Measurements from ENCODE around the gene AGAP1. TPM values are rescaled to one million over a fixed set of nuclear protein-coding genes. Genes with fewer than 3 reads are reported as not detected.

Gene AGAP1
- polyA plus RNA-seq, 10 donors, result 24.0 to 34.1 (median 27.4) TPM

DNA sequence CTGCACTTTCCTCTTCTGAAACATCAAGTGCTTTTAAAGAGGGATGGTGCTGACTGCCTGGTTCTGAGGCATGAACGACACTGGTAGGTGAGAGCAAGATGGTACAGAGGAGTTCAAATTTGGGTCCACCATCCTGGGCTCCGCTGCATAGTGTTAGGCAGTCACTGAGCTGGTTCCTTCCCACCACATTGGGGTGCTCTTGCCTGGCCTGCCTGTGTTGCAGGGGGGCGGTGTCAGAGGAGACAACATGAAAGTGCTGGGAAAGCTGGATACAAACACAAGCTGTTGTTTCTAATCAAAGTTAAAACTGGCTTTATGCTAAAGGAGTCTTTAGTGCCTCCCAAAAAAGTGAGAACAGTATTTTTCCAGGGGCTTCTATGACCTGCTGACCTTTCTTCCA, 416.2 kb downstream of the AGAP1 start:
- no peak for DNase-seq

- DNase-seq, result no peak
Measured at GRCh38 chr2:235911125-235911524, 417.3 kb downstream of the AGAP1 start.

DNA sequence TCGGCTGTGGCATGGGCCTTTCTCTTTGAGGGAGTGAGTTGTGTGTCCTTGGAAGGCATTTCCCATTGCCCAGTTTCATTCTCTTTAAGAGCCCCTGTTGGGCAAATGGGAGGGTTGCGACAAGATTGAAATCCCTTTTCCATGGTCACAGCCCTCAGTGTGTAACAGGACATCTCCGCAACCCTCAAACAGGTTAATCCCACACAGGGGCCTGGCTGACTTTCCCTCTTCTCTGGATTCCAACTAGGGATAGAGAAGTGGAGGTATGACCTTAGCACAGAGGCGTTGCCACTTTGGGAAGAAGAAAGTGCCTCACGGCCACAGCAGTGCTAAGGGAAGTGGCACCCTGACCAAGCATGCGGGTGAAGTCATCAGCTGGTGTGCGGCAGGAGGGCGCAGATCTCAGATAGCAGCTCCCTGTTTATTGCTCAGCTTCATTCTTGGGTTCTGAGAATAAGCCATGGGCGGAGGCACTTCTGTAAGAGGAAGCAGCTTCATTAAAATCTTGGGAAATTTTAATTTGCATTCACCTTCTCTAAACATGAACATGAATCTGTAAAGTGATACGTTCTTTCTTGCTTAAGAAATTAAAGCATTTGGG, 417.9 kb downstream of the AGAP1 start:
- no peak for DNase-seq

GRCh38 chr2:235914756-235915155, 420.9 kb downstream of the AGAP1 start:
- no peak for DNase-seq

- no peak for DNase-seq
Measured at GRCh38 chr2:235917506-235917905, 423.7 kb downstream of the AGAP1 start.

DNA sequence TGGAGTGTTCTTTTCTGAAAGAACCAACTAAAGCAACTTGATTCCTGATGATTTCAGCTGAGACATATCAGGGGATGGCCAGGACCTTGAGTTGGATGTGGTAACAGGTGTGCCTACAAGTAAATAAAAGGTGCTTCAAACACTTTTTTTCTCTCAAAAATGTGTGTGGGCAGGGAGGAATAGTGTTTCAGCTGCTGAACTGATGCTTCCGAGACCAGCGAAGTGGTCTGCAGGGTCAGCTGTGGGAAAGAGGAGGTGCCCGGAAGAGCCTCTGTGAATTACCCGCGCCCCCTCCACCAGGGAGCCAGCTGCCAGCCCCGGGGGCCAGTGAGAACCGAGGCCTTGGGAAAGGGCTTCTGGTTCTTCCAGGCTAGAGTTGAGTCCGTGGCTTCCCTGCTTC, 425.0 kb downstream of the AGAP1 start:
- DNase-seq, result no peak

DNA sequence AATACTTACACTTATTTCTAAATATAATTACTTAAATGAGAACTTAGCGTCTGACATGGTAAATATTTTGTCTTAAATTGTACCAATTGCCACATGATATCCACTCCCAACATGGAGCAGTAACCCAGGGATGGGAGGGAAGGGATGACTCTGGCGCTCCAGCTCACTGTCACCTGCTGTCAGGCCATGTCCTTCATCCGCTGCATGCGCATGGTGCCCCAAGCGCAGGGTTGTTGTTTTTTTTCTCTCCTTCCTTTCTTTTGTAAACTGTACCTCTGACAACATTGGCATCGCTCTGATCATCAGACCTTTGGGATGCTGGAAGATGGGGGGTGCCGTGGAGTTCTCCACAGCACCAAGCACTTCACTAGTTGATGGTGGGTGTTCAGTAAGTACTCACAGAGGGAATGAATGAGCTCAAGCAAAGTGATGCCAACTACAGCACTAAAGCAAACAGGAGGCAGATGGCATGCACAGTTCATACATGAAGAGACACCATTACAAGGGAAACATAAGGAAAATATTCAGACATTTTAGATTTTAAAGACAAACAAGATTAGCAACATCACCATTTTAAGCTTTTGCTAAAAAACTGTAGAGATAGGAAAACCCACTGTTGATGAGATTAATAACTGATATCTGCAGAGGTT, 426.5 kb downstream of the AGAP1 start:
- no peak for DNase-seq

GRCh38 chr2:235921508-235922191, 427.8 kb downstream of the AGAP1 start:
- no peak for DNase-seq

DNA sequence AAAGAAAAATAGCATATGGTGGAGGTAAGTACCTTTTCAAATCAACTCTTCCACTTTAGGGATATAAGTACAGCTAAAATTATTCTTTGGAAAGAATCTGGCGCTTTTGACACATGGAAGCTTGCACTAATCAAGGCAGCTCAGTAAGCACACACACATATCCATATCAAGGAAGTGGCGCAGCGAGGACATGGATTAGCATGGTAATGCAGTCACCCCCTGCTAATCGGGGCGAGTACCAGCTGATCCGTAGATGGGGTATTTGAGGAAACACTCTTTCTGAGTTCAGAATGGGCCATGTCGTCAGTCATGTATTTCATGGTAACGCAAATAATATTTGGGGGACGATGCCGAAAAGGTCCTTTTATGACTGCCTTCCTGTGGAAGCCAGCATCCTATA, 429.0 kb downstream of the AGAP1 start:
- DNase-seq, result no peak

DNA sequence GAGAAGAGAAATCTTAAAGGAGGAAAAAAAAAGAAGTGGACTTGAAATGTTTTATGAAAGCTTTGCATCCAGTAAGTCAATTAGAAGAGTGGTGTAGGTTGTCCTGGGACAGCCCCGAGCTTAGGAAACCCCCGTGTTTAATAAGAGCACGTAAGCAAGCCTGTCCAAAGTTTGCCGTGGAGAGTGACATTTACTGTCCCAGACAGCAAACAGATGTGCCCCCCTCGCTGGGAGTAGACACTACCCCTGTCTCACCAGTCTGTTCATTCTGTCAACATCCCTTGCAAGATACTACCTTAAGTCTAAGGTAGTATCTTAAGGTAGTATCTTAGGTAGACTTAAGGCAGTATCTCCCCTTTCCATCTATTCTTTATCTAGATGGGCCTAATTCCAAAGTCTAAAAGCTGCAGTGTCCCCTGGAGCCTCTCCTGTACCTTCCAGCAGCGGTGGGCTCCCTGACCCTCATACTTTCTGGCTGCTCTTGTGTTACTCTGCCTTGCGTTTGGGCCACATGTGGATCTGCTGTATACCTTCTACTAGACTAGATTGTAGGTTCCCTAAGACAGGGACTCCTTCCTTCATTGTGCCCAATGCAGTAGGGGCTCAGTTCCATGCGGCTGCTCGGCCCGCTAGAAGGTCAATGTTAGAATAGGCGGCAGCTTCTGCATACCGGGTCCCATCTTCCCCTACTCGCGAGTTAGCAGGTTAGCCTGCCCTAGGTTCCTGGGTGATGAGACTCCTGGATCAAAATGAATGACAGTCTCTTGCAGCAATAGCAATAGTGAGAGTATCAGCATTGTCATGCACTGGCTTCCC, 430.2 kb downstream of the AGAP1 start:
- no peak for DNase-seq

DNA sequence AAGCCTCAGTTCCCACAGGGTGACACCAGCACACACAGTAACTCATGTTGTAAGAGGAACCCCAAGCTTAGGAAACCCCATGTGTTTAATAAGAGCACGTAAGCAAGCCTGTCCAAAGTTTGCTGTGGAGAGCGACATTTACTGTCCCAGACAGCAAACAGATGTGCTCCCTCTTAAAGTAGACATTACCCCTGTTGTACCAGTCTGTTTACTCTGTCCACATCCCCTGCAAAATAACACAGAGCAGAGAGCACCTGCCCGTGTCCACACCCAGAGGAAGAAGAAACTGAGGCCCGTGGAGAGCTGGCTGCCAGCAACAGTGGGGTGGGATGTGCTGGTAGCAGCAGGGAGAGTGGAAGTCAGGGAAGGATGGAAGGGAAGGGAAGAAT, 430.8 kb downstream of the AGAP1 start:
- DNase-seq, result no peak

- no peak for DNase-seq
Measured at GRCh38 chr2:235925250-235925919, 431.5 kb downstream of the AGAP1 start.

DNA sequence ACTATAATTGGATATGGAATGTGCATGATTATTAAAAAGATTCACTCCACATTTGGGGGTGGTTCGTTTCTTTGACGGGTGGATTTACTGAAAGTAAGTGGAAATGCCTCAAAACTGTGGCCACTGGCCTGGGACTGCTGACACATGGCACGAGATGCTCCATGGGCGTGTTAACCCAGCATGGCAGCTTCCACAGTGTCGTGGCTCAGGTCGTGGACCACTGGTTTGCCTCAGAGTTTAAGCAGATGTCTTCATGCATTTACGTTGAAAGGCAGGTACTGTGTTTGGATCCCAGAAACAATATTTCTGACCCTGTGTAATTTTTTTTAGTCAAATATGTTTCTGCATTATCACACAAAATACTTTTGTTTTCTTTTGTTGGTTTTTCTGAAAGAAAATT, 432.4 kb downstream of the AGAP1 start:
- DNase-seq, result no peak

DNA sequence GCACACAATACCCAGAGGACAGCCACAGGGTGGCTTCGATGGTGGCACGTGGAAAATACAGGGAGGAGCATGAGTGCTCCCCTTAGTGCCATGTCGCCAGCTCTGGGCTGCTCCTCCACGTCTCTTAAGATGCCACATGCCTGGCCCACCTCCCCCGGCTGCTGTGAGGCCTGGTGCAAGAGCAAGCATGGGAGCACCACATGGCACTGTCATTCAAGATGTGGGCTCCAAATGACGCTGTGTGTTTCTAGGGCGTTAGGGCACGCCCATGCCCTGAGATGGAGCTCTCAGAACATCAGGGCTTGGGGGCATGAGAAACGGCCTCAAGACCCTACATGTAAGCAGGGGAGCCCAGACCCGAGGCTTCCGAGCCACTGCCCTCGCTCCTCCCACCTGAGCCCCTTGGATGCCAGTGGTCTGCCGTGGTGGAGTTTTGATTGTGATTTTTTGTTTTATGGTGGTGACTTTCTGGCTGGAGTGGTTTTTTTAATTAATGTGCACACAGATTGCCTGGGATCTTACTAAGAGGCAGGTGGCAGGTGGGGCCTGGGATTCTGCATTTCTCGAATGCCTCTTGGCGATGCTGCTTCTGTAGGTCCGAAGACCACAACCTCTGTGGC, 435.0 kb downstream of the AGAP1 start:
- peak; percentile 36 to 47 (median 38) for DNase-seq

- no peak for DNase-seq
Measured at GRCh38 chr2:235930701-235931100, 436.9 kb downstream of the AGAP1 start.

GRCh38 chr2:235931676-235932075, 437.8 kb downstream of the AGAP1 start:
- DNase-seq, result no peak

DNA sequence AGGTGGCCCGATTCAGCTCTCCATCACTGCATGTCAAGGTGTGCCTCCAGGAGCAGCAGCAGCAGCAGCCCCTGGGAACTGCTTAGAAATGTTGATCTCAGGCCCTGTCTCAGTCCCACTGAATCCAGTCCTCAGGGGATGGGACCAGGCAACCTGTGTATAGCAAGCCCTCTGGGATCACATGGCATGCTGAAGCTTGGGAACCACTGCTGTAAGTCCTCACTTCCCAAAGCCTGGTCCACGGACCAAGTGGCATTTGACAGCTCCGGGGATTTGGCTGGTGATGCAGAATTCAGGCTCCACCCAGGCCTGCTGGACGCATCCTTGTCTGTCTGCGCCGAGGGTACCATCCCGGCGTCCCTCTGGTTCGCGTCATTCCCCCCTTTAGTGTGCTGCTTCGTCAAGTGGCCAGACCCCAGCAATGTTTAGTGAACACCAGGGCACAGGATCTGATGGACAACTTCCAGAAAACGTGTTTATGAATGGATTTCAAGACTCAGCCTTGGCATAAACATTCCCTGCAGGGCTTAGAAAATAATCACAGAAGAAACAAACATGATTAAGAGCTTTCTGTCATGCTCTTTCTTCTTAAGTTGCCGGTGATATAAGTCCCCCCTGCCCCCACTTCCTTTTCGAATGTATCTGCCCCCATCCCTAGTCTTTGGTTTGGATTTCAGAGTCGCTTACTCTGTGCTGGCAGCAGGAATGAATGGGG, 440.4 kb downstream of the AGAP1 start:
- no peak for DNase-seq

DNA sequence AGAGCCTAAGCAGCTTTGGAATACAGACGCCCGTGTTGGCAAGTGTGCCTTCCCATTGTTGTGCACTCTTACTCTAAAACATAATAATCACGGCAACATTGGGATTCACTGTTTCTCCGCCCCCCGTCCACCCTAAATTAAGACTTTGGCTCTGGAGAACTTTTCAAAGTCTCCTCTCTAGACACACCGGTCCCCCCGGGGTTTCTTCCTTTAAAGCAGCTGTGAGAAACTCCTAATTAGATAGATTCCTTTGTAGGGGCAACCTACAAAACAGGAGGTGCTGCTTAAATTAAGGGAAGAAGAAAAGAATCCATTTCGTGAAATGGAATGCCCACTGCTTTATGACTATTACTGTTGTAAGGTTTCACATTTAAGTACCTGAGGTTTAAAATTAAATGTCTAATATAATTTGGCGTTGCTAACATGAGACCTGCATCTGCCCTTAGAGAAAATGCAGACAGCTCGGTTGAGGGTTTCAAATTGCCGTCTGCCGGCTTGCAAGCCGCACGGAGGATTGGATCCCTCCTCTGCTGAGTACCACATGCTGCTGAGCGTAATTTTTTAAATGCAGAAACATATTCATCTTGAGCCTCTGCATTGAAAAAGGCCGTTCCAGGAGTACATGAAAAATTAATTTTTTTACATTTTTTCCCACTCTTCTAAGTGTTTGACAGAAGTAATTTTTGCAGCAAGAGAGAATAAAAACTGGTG, 441.1 kb downstream of the AGAP1 start:
- no peak for DNase-seq

DNA sequence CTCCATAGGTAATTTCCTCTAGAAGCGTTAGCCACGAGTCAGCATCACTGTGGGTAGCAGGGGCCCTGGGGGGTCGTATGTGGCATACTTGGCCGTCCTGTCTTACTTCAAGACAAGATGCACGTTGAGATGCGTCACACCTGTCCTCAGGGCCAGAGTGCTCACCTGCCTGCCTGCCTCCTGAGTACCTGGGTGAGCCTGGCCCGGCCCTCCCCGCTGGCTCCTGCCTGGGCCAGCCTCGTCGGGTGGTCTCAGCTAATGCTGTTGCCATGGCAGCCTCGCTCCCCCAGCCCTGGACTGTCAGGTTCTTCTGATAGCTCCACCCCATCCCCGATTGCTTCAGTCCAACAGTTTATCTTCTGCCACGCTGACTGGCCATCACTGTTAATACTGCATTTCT, 441.9 kb downstream of the AGAP1 start:
- DNase-seq, result no peak

DNA sequence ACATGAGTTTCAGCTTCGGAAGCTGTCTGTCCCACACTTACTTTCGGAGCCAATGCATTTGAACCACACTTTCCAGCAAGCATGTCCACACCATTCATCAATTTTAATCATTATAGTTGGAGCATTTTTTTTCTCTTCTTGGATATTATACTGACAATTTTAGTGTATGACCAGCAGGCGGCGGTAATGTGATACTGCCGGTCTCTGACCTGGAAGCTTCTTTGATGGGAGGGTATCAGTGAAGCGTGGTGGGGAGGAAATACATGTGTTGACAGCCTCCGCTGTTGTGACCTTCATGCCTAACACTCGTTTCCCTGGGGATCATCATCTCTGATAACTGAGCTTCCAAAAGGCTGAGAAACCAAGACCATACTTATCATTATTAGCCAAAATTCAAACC, 442.6 kb downstream of the AGAP1 start:
- DNase-seq, result no peak

Measured in muscle of back (tissue), 11 donors.